ENCODE measurements around the gene ZNF800.

The ZNF800 gene

DNA sequence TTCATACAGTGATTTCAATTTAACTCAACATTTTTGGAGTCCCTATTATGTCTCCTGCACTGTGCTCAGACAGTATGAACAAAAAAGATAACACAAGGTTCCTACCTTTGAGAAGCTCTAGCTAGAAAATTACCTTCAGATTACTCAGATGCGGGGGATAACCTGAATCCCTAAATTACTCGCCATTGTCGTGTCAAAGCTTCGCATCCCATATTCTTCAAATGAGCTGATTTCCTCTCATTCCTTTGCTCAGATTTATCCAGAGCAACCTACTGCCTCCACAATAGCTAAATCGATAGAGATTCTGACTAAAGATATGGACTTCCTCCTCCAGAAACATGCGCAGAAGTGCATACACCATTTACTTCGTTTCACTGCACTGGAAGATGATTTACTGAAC lies 42.6 kb downstream of the ZNF800 start:
- DNase-seq (ENCODE audit: low read depth in 2 of 2, low spot score in 1 of 2) = no peak

GRCh38 chr7:127348247-127348631 lies 44.3 kb downstream of the ZNF800 start:
- DNase-seq (ENCODE audit: low read depth in 2 of 2, low spot score in 1 of 2) = no peak

DNA sequence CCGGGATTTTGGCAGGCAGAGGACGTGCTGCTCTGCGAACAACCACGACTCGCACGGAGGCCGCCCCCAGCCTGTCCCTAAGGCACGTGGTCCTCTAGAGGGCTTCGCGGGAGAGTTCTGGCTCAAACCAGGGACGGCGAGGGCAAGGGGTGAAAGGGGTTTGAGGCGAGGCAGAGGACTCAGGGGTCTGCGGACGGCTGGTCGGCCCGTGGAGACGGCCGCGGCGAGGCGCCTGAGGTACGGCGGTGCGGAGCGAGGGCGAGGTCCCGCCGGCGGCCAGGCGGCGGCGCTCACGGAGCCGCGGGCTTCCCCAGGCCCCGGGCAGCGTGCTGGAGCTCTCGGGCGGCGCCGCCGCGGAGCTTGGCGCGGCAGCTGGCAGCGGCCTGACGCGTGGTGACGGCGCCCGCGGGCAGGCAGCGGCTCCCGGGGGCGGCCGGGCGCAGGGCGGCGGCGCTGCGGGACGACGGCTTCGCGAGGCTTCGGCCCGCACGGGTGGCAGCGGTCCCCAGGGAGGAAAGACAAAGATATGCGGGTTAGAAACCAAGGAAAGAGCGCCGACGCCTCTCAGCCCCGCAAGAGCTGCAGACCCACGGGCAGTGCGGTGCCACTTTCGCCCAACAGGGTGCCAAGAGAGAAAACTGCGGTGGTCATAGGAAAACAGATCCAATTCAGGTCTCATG lies 44.8 kb downstream of the ZNF800 start:
- DNase-seq (ENCODE audit: low read depth in 2 of 2, low spot score in 1 of 2) = peak; percentile 18 to 54

- DNase-seq (ENCODE audit: low read depth in 2 of 2, low spot score in 1 of 2) = no peak
Observed at GRCh38 chr7:127346575-127347256, 45.8 kb downstream of the ZNF800 start.

DNA sequence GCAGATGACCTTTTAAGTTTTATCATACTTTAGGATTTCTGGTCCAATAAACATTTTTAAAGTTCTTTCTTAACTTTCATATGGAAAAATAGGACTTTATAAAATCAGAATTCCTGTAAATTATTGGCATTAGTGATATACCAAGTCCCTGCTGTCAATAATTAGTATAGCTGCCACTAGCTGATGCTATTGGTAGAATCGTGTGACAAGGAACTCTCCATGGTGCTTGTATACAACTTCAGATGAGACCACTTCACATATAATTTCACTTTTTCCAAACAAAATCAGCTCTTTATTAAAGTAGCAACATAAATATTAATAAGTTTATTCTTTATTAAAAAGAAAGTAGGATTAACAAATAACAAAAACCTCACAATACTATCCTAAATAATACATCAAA lies 49.9 kb downstream of the ZNF800 start:
- no peak for DNase-seq (ENCODE audit: low read depth in 2 of 2, low spot score in 1 of 2)

DNA sequence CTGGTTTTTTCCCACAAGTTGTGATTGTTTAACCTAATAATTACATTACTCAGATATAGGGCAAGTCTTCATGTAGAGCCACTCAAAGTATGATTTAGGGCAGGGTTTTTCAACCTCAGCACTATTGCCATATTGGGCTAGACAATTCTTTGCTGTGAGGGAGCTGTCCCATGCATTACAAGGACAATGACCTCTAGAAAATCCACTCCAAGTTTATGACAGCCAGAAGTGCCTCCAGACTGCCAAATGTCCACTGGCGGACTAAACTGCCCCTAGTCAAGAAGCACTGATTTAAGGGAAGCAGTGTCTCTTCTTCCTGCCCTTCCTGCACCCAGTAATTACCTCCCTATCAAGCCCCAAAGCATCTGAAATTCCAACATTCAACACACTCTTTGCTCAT lies 54.4 kb downstream of the ZNF800 start:
- no peak for DNase-seq (ENCODE audit: low read depth in 2 of 2, low spot score in 1 of 2)

DNA sequence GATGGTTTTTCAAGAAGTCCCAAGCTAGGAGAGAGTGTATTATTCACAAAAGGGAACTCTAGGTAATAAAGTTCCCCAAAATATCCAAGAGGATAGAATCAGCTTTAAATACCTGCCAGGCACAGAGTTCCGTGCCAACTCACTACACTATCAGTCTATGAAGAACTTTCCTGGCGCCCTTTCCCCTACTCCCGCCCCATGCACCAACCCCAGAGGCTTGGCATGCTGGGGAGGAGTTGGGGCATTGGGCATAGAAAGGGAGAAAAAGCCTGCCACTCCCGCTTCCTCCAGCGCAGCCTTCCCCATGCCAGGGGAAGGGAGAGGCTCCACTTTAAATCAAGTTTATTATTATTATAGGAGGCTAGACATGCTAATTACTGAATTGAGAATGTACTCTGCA lies 54.9 kb downstream of the ZNF800 start:
- DNase-seq (ENCODE audit: low read depth in 2 of 2, low spot score in 1 of 2) = no peak

DNA sequence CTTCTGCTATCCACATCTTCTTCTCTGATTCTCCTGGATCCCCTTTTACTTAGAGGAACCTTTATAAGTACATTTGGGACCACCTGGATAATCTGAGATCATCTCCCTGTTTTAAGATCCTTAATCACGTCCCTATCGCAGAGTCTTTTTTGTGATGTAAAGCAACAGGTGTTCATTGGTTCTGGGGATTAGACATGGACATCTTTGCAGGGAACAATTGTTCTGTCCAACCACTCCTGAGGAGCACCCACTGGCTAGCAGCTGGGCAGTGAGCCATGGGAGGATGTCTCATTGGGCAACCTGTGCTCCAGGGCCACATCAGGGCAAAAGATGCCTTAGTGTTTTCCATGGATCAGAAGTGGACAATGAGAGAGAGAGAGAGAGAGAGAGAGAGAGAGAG lies 56.0 kb downstream of the ZNF800 start:
- DNase-seq (ENCODE audit: low read depth in 2 of 2, low spot score in 1 of 2) = no peak

DNA sequence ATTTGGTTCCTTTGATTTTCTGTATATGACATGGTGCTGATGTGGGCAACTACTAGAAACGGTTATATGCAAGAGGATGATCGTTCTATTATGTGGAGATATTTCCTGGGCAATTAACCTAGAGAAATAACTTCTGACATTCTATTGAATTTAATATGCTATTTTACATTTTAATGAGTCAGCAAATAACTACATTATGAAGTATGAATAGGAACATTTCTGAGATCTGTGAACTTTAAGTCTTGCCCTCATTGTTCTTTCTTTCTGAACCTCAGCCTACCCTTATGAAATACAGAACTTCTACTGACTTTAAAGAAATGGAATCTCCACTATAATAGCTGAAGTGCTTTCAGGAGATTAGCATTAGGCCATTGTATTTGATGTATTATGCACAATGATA lies 59.6 kb downstream of the ZNF800 start:
- no peak for DNase-seq (ENCODE audit: low read depth in 2 of 2, low spot score in 1 of 2)

- no peak for DNase-seq (ENCODE audit: low read depth in 2 of 2, low spot score in 1 of 2)
Observed at GRCh38 chr7:127330070-127330469, 62.4 kb downstream of the ZNF800 start.

DNA sequence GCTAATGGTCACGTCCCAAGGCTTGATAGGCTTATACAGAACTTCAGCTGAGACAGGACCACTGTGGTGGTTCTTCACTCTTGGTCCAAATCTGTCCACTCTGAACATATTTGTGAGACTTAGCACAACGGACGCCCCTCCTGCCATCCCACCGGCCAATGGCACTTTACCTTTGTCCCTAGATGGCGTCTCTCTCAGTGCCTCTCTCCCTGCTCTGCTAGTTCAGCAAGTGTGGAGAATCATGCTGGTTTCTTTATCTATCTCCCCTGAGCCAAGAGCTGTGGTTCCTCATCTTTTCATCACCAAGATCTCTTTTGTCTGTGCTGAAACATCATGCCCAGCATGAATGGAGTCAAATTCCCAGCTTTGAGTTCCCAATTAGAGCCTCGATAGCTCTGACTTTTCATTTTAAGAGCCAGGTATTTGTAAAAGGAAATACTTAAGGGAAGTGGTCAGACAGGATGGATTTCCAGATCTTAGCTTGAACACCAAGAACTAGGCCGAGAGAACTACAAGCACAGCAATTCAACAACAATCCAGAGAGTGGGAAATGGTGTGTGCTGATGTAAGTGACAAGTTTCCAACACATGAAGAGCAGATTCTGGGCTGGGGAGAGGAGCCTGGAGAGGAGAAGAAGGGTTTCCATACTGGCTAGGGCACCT lies 69.5 kb downstream of the ZNF800 start:
- no peak for DNase-seq (ENCODE audit: low read depth in 2 of 2, low spot score in 1 of 2)

GRCh38 chr7:127322351-127322750 lies 70.2 kb downstream of the ZNF800 start:
- no peak for DNase-seq (ENCODE audit: low read depth in 2 of 2, low spot score in 1 of 2)

- DNase-seq (ENCODE audit: low read depth in 2 of 2, low spot score in 1 of 2) = no peak
Observed at GRCh38 chr7:127320974-127321373, 71.5 kb downstream of the ZNF800 start.
